GM10248 (cell line): Measurements from ENCODE around the gene GPR32.
A peak's percentile ranks its signal among the peaks of the same experiment; 100 is the strongest.

Source experiments
- CTCF ChIA-PET: fragments of 300-600 bp; sonication (Branson Sonifier 250); formaldehyde crosslinking; extraction: SDS; loops from one replicate; lab custom pipeline; 2021; ENCODE audit warnings: antibody characterized with exemption; lab: Yijun Ruan, JAX
- POLR2A ChIA-PET: fragments of 350-650 bp; sonication (Branson Sonifier 250); formaldehyde crosslinking; extraction: SDS; loops from one replicate; lab custom pipeline; 2020; ENCODE audit warnings: antibody characterized with exemption; lab: Yijun Ruan, JAX
- DNase-seq: peaks from one replicate; pipeline ENCODE4 v3.0.0; 2012; ENCODE audit errors: extremely low spot score
- TF ChIP-seq, protein P1 (sequence below): IDR thresholded peaks from 2 replicates; pipeline ENCODE4 v1.5.1; 2012; ENCODE audit warnings: mild to moderate bottlenecking, low read depth; ENCODE audit errors: extremely low read depth, missing control alignments, control extremely low read depth

GPR32 gene

DNA sequence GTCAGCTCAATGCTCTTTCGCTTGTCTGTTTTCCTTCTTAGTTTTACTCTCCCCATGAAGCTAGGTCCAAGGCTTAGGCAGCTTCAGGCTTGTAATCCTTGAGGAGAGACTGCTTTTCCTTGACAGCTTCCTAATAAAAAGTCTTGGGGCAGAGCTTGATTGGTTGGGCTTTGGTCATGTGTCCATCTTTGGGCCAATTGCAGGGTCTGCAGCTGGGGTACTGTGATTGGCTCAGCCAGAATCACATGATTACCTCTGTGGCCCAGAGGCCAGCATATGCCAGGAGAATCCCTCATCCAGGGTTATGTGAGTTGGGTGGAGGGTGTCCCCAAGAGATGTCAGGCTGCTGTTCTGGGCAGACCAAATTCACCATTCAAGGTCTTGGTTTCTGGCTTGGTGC, 45.2 kb downstream of the GPR32 start:
- CTCF ChIA-PET = interaction anchor here (1.1 kb wide), 1 partner anchor 9 kb away, joined by 3 read pairs; no protein-coding TSS in a partner anchor
- POLR2A ChIA-PET = interaction anchor here (1.7 kb wide), 1 partner anchor 11 kb away, joined by 5 read pairs; no protein-coding TSS in a partner anchor
- DNase-seq = no peak
- TF ChIP-seq, protein P1, sequence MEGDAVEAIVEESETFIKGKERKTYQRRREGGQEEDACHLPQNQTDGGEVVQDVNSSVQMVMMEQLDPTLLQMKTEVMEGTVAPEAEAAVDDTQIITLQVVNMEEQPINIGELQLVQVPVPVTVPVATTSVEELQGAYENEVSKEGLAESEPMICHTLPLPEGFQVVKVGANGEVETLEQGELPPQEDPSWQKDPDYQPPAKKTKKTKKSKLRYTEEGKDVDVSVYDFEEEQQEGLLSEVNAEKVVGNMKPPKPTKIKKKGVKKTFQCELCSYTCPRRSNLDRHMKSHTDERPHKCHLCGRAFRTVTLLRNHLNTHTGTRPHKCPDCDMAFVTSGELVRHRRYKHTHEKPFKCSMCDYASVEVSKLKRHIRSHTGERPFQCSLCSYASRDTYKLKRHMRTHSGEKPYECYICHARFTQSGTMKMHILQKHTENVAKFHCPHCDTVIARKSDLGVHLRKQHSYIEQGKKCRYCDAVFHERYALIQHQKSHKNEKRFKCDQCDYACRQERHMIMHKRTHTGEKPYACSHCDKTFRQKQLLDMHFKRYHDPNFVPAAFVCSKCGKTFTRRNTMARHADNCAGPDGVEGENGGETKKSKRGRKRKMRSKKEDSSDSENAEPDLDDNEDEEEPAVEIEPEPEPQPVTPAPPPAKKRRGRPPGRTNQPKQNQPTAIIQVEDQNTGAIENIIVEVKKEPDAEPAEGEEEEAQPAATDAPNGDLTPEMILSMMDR = no peak

- TF ChIP-seq, protein P1 = no peak
- DNase-seq = peak; percentile 92
- CTCF ChIA-PET = interaction anchor here (1.1 to 2.1 kb wide), 3 partner anchors 11 to 104 kb away, joined by 3 to 7 read pairs (median 5); no protein-coding TSS in a partner anchor
- POLR2A ChIA-PET = interaction anchor here (1.5 to 2.4 kb wide), 4 partner anchors 14 to 26 kb away, joined by 3 to 13 read pairs (median 8); no protein-coding TSS in a partner anchor
Measured at GRCh38 chr19:50817941-50818858, 47.9 kb downstream of the GPR32 start.

DNA sequence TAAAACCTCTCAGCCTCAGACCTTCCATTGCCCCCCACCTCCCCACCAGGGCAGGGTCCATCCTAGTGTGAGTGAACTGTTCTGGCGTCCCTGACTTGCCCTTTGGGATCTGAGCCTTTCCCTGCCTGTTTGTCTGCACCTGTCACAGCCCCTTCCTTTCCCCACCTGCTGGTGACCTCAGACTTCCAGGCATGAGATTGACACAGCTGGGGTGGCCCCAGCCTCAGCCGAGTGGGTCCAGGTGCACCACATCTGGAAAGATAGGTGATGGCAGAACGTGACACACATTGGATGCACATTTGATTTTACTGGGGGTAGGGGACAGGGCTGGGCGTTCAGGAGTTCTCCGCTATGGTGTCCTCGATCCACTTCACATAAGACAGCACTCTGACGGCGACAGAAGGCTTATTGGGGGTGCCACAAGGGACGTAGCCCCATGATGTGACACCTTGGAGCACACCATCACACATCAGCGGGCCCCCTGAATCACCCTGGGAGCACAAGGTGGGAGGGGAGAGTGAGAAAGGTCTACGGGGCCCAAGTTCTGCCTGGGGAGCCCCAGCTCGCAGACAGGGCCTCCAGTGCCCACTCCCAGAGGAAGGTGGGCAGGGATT, 48.7 kb downstream of the GPR32 start:
- TF ChIP-seq, protein P1 = no peak
- no peak for DNase-seq
- ChIA-PET CTCF (interaction anchor here (1.9 to 3.3 kb wide), 2 partner anchors 11 to 104 kb away, joined by 5 to 13 read pairs; no protein-coding TSS in a partner anchor), POLR2A (interaction anchor here (1.6 to 2.4 kb wide), 2 partner anchors 15 to 21 kb away, joined by 6 to 9 read pairs; no protein-coding TSS in a partner anchor)

DNA sequence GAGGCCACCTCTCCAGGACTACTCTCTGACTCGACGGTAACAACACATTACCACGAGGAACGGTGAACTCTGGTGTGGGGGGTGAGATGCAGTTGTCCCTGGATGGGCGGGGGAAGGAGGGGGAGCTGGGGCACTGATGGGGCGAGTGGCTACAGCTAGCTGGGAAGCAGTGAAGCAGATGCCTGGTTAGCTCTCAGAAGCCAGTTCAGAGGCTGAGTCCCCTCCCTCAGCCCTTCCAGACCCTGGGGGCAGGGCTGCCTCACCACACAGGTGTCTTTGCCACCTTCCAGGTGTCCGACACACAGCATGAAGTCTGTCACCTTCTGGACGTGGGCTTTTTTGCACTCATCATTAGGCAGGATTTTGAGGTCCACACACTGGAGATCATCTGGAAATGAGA, 49.4 kb downstream of the GPR32 start:
- no peak for DNase-seq
- ChIA-PET CTCF (interaction anchor here (3.3 kb wide), 1 partner anchor 103 kb away, joined by 13 read pairs; no protein-coding TSS in a partner anchor), POLR2A (interaction anchor here (0.5 to 1.6 kb wide), 3 partner anchors 13 to 69 kb away, joined by 3 to 9 read pairs (median 3); no protein-coding TSS in a partner anchor)
- TF ChIP-seq, protein P1 = no peak

GRCh38 chr19:50820086-50820485, 49.8 kb downstream of the GPR32 start:
- TF ChIP-seq, protein P1 = no peak
- POLR2A ChIA-PET = interaction anchor here (0.5 to 1.6 kb wide), 3 partner anchors 13 to 69 kb away, joined by 3 to 9 read pairs (median 3); no protein-coding TSS in a partner anchor
- no peak for DNase-seq
- CTCF ChIA-PET = interaction anchor here (1.0 to 3.3 kb wide), 3 partner anchors 9 to 102 kb away, joined by 3 to 13 read pairs (median 4); no protein-coding TSS in a partner anchor

- POLR2A ChIA-PET = interaction anchor here (0.5 to 1.1 kb wide), 2 partner anchors 14 to 68 kb away, joined by 3 read pairs; no protein-coding TSS in a partner anchor
- DNase-seq = peak; percentile 77
- CTCF ChIA-PET = interaction anchor here (1.0 to 3.3 kb wide), 3 partner anchors 9 to 102 kb away, joined by 3 to 13 read pairs (median 4); no protein-coding TSS in a partner anchor
- TF ChIP-seq, protein P1 = no peak
Measured at GRCh38 chr19:50820549-50821247, 50.4 kb downstream of the GPR32 start.
